GM18498 (cell line): ENCODE measurements around the gene B9D2.
"Not testable (repeated sequence)": the region's sequence is repeated elsewhere in the genome, so short reads cannot be mapped to it uniquely, and the experiment has no call there.

Experiments used
- ATAC-seq: cut with Tn5 transposase; IDR thresholded peaks from one replicate; pipeline ENCODE4 v1.9.1; 2021; ENCODE audit warnings: mild to moderate bottlenecking, moderate library complexity; ENCODE audit not compliant: unreplicated experiment

Gene B9D2

GRCh38 chr19:41392775-41393174 is 28.8 kb upstream of the B9D2 start:
- no peak for ATAC-seq

GRCh38 chr19:41391618-41392017 is 27.7 kb upstream of the B9D2 start:
- ATAC-seq: no peak

- ATAC-seq: no peak
Observed at GRCh38 chr19:41386442-41386841, 22.5 kb upstream of the B9D2 start.

- no peak for ATAC-seq
Observed at GRCh38 chr19:41384351-41384750, 20.4 kb upstream of the B9D2 start.

GRCh38 chr19:41381536-41381935 is 17.6 kb upstream of the B9D2 start:
- ATAC-seq: not testable (repeated sequence)

- ATAC-seq: no peak
Observed at GRCh38 chr19:41377977-41378709, 14.2 kb upstream of the B9D2 start.

GRCh38 chr19:41376998-41377365 is 13.0 kb upstream of the B9D2 start:
- ATAC-seq: no peak

- no peak for ATAC-seq
Observed at GRCh38 chr19:41376241-41376997, 12.5 kb upstream of the B9D2 start, which contains the start of gene TMEM91. Gene TMEM91, plus strand, starts transcription at chr19:41376533. Its CDS starts 1,777 bp downstream, at chr19:41378310.

- ATAC-seq: no peak
Observed at GRCh38 chr19:41373993-41374392, 10.0 kb upstream of the B9D2 start.

- no peak for ATAC-seq
Observed at GRCh38 chr19:41372501-41372900, 8.6 kb upstream of the B9D2 start.

GRCh38 chr19:41371541-41371940 is 7.6 kb upstream of the B9D2 start:
- ATAC-seq: no peak

- not testable (repeated sequence) for ATAC-seq
Observed at GRCh38 chr19:41371119-41371518, 7.2 kb upstream of the B9D2 start.

- ATAC-seq: no peak
Observed at GRCh38 chr19:41369769-41370168, 5.8 kb upstream of the B9D2 start.

- no peak for ATAC-seq
Observed at GRCh38 chr19:41367848-41368301, 3.9 kb upstream of the B9D2 start.

GRCh38 chr19:41366089-41366488 is 2.1 kb upstream of the B9D2 start:
- no peak for ATAC-seq

- ATAC-seq: no peak
Observed at GRCh38 chr19:41364524-41365391, 809 bp upstream of the B9D2 start.

GRCh38 chr19:41363371-41363752 is 587 bp downstream of the B9D2 start:
- ATAC-seq: no peak

- ATAC-seq: no peak
Observed at GRCh38 chr19:41362143-41362847, 1.7 kb downstream of the B9D2 start.

GRCh38 chr19:41359741-41360140 is 4.2 kb downstream of the B9D2 start:
- no peak for ATAC-seq

GRCh38 chr19:41357746-41358145 is 6.2 kb downstream of the B9D2 start:
- no peak for ATAC-seq
